Activated T-cell treated with anti-CD3 and anti-CD28 coated beads for 24 hours (primary cell): ENCODE results near the gene STAB2.

Experiments used
- DNase-seq: peaks from one replicate; pipeline ENCODE4 v3.0.0-alpha.2; 2020; ENCODE audit warnings: low read depth

Gene STAB2

GRCh38 chr12:103745962-103746361 is 158.9 kb downstream of the STAB2 start:
- DNase-seq, result no peak

GRCh38 chr12:103748002-103748401 is 160.9 kb downstream of the STAB2 start:
- DNase-seq, result no peak

GRCh38 chr12:103748875-103749274 is 161.8 kb downstream of the STAB2 start:
- DNase-seq, result no peak

GRCh38 chr12:103751171-103751570 is 164.1 kb downstream of the STAB2 start:
- no peak for DNase-seq

GRCh38 chr12:103751600-103751999 is 164.5 kb downstream of the STAB2 start:
- no peak for DNase-seq

GRCh38 chr12:103755425-103755824 is 168.4 kb downstream of the STAB2 start:
- DNase-seq, result no peak

- no peak for DNase-seq
Observed at GRCh38 chr12:103756443-103756842, 169.4 kb downstream of the STAB2 start.

- no peak for DNase-seq
Observed at GRCh38 chr12:103757248-103757647, 170.2 kb downstream of the STAB2 start.

GRCh38 chr12:103758310-103759089 is 171.4 kb downstream of the STAB2 start:
- DNase-seq, result no peak

GRCh38 chr12:103762473-103762872 is 175.4 kb downstream of the STAB2 start:
- no peak for DNase-seq

- DNase-seq, result no peak
Observed at GRCh38 chr12:103765322-103765721, 178.2 kb downstream of the STAB2 start.

GRCh38 chr12:103766028-103766427 is 179.0 kb downstream of the STAB2 start:
- DNase-seq, result no peak

- DNase-seq, result no peak
Observed at GRCh38 chr12:103768467-103769123, 181.5 kb downstream of the STAB2 start.

- no peak for DNase-seq
Observed at GRCh38 chr12:103769240-103769945, 182.3 kb downstream of the STAB2 start.

GRCh38 chr12:103771466-103771865 is 184.4 kb downstream of the STAB2 start:
- DNase-seq, result no peak

GRCh38 chr12:103772367-103773108 is 185.5 kb downstream of the STAB2 start:
- DNase-seq, result no peak

- no peak for DNase-seq
Observed at GRCh38 chr12:103773109-103773910, 186.2 kb downstream of the STAB2 start.

- no peak for DNase-seq
Observed at GRCh38 chr12:103774977-103775560, 188.0 kb downstream of the STAB2 start.

- DNase-seq, result no peak
Observed at GRCh38 chr12:103778781-103779180, 191.7 kb downstream of the STAB2 start.

GRCh38 chr12:103779410-103780092 is 192.5 kb downstream of the STAB2 start:
- no peak for DNase-seq

- no peak for DNase-seq
Observed at GRCh38 chr12:103780093-103780440, 193.0 kb downstream of the STAB2 start.
